GM12892 (cell line): ENCODE results near the gene ARHGAP12.

Source experiments
- POLR2AphosphoS5 ChIP-seq: IDR thresholded peaks from 2 replicates; pipeline ENCODE4 v1.6.1; 2011; ENCODE audit warnings: low read depth, low read length, control low read depth
- TAF1 ChIP-seq: IDR thresholded peaks from 2 replicates; pipeline ENCODE4 v1.6.1; 2011; ENCODE audit warnings: low read depth, mild to moderate bottlenecking, control low read depth, low read length, borderline replicate concordance

GRCh38 chr10:31816318-31816717 is 112.3 kb downstream of the ARHGAP12 start:
- TF ChIP-seq POLR2AphosphoS5 (no peak), TAF1 (no peak)
